ENCODE measurements around the gene C5orf15.

DNA sequence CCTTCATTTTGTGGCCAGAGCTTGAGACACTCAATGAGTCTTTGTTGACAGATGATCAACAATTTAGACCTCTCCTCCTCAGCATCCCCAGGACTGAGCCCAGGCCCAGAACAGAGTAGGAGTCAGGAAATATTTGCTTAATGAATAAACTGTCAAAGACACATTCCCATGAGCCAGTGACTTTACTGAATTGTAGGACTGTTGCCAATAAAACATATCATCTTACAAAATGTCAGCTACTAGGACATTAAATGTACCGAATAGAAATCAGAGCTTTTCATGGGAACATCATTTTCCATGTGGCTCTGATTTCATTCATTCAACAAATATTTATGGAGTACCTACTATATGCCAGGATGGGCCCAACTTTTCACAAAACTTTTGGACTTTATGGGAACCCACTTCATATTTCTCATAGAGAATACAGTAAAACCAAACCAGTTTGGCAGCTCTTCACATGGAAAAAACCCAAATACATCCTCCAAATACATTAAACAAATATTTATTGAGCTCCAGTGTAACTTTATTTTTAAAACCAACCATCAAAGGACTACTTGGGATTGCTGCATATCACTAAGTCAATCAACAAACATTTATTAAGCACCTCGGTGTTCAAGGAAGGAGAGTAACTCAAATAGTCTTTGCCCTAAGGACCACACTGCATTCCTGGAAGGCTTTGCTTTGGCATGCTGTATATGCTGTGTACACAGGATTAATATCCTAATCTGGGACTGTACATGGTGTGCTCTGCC, 24.9 kb upstream of the C5orf15 start:
- TF ChIP-seq RARB (CRISPR knock-in tag; IDR thresholded peaks at IDR 0.05) (no peak), ESRRG (CRISPR knock-in tag; IDR thresholded peaks at IDR 0.05) (no peak), ARNTL (CRISPR knock-in tag; IDR thresholded peaks at IDR 0.05; ENCODE audit: borderline replicate concordance, low read depth) (no peak), ZNF70 (CRISPR knock-in tag; IDR thresholded peaks at IDR 0.05) (no peak), ZFP3 (CRISPR knock-in tag; IDR thresholded peaks at IDR 0.05) (no peak), PATZ1 (CRISPR knock-in tag; IDR thresholded peaks at IDR 0.05; ENCODE audit: borderline replicate concordance) (no peak), ZC3H10 (CRISPR knock-in tag; IDR thresholded peaks at IDR 0.05) (no peak), BACH2 (CRISPR knock-in tag; IDR thresholded peaks at IDR 0.05; ENCODE audit: borderline replicate concordance) (no peak), CREB5 (CRISPR knock-in tag; IDR thresholded peaks at IDR 0.05; ENCODE audit: low read depth) (no peak), ISL1 (CRISPR knock-in tag; IDR thresholded peaks at IDR 0.05) (no peak), OSR1 (CRISPR knock-in tag; IDR thresholded peaks at IDR 0.05) (no peak)
- TF ChIP-seq, protein P1, sequence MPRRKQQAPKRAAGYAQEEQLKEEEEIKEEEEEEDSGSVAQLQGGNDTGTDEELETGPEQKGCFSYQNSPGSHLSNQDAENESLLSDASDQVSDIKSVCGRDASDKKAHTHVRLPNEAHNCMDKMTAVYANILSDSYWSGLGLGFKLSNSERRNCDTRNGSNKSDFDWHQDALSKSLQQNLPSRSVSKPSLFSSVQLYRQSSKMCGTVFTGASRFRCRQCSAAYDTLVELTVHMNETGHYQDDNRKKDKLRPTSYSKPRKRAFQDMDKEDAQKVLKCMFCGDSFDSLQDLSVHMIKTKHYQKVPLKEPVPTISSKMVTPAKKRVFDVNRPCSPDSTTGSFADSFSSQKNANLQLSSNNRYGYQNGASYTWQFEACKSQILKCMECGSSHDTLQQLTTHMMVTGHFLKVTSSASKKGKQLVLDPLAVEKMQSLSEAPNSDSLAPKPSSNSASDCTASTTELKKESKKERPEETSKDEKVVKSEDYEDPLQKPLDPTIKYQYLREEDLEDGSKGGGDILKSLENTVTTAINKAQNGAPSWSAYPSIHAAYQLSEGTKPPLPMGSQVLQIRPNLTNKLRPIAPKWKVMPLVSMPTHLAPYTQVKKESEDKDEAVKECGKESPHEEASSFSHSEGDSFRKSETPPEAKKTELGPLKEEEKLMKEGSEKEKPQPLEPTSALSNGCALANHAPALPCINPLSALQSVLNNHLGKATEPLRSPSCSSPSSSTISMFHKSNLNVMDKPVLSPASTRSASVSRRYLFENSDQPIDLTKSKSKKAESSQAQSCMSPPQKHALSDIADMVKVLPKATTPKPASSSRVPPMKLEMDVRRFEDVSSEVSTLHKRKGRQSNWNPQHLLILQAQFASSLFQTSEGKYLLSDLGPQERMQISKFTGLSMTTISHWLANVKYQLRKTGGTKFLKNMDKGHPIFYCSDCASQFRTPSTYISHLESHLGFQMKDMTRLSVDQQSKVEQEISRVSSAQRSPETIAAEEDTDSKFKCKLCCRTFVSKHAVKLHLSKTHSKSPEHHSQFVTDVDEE (CRISPR knock-in tag; IDR thresholded peaks at IDR 0.05): no peak
